ENCODE results near the gene KLHL24. TPM values are rescaled to one million over a fixed set of nuclear protein-coding genes. Genes with fewer than 3 reads are reported as not detected.

The KLHL24 gene
- total and polyA plus RNA-seq, 2 of the 13 experiments (the other 11 are each of a cell fraction or from before 2014, with no cell fraction given): 6.9 to 15.7 TPM

DNA sequence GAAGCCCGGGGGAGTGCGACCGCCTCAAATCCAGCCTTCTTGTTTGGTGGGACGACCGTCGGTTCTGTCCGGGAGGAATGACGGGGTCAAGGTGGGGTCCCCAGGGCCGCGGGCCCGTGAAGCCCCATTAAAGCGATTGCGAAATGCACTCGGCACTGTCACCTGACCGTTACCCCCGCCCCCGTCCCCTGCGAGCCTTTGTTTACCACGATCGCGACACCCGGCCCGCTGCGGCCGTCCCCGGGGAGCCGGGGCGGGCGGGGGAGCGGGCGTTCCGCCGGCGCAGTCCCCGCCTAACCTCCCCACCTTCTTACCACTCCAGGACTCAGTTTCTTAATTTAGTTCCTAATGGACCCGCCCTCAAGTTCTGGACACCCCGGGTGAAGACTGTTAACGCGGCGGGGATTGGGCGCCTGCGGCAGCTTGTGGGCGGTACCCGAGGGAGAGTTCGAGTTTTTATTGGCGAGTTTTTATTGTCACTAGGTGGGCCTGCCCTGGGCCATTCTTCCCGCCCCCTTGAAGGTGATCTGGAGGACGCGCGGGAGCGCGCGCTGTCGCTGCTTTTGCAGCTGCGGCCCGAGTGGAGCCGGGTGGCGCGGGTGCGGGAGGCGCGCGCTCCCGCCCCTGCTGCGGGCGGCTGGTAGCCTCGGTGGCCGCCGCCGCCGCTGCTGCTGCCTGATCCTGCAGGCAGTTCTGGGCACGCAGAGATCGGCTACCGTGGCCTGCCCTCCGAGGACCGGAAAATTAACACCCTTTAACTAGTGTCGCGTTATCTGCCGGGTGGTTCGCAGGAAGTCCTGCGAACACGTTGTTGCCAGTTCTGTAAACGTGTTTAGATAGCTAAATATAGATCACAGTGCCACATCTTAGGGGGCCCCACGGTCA is 1.0 kb downstream of the KLHL24 start (continued):
- TF ChIP-seq, protein P1, sequence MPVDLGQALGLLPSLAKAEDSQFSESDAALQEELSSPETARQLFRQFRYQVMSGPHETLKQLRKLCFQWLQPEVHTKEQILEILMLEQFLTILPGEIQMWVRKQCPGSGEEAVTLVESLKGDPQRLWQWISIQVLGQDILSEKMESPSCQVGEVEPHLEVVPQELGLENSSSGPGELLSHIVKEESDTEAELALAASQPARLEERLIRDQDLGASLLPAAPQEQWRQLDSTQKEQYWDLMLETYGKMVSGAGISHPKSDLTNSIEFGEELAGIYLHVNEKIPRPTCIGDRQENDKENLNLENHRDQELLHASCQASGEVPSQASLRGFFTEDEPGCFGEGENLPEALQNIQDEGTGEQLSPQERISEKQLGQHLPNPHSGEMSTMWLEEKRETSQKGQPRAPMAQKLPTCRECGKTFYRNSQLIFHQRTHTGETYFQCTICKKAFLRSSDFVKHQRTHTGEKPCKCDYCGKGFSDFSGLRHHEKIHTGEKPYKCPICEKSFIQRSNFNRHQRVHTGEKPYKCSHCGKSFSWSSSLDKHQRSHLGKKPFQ (CRISPR knock-in tag; IDR thresholded peaks at IDR 0.05; ENCODE audit: insufficient replicate concordance): peak; percentile 29
- TF ChIP-seq SP4 (CRISPR knock-in tag; IDR thresholded peaks at IDR 0.05) (peak; percentile 48; the same call in 1 of the 2 replicates), SNRNP70 (IDR thresholded peaks at IDR 0.05; ENCODE audit: low read depth, low read length) (no peak), ZNF784 (CRISPR knock-in tag; IDR thresholded peaks at IDR 0.05; ENCODE audit: borderline replicate concordance) (no peak), TAF1 (CRISPR knock-in tag; IDR thresholded peaks at IDR 0.05) (peak; percentile 38; the same call in 1 of the 2 replicates), HNF4G (IDR thresholded peaks at IDR 0.05; ENCODE audit: borderline replicate concordance, low read depth, low read length) (no peak), HNF4G (CRISPR knock-in tag; IDR thresholded peaks at IDR 0.05; ENCODE audit: borderline replicate concordance, low read depth) (no peak), NFKBIZ (CRISPR knock-in tag; IDR thresholded peaks at IDR 0.05) (no peak), ZNF367 (CRISPR knock-in tag; IDR thresholded peaks at IDR 0.05; ENCODE audit: borderline replicate concordance) (no peak), SOX13 (IDR thresholded peaks at IDR 0.05) (no peak), SOX13 (CRISPR knock-in tag; conservative IDR thresholded peaks at IDR 0.05 in 1 of 2, IDR thresholded peaks at IDR 0.05 in 1 of 2) (peak in 1 of 2 experiments; percentile 23; a peak in 1 of 4 replicates), NFATC3 (CRISPR knock-in tag; IDR thresholded peaks at IDR 0.05) (no peak), BHLHE40 (IDR thresholded peaks at IDR 0.05; ENCODE audit: low read length) (peak; percentile 43; the same call in 1 of the 2 replicates), TCF7L2 (IDR thresholded peaks at IDR 0.05; ENCODE audit: low read depth, low read length) (no peak)
- TF ChIP-seq, protein P2, sequence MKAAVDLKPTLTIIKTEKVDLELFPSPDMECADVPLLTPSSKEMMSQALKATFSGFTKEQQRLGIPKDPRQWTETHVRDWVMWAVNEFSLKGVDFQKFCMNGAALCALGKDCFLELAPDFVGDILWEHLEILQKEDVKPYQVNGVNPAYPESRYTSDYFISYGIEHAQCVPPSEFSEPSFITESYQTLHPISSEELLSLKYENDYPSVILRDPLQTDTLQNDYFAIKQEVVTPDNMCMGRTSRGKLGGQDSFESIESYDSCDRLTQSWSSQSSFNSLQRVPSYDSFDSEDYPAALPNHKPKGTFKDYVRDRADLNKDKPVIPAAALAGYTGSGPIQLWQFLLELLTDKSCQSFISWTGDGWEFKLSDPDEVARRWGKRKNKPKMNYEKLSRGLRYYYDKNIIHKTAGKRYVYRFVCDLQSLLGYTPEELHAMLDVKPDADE (CRISPR knock-in tag; IDR thresholded peaks at IDR 0.05): 0 out of 2 replicates have a peak, but pooled peaks have one; percentile 59

All from HepG2 (cell line).